Activated T-helper 2 cell treated with anti-CD3 and anti-CD28 coated beads, Interferon-gamma antibody, Interleukin-2, Interleukin-4, amounts not matched to agents 10 μg/mL and 5 μg/mL and 100 μg/mL, durations not matched to agents 14 hours and 24 hours and 36 hours (primary cell): ENCODE data around the gene ATOX1. TPM values are rescaled to one million over a fixed set of nuclear protein-coding genes. Genes with fewer than 3 reads are reported as not detected.

Source experiments
- DNase-seq: peaks from one replicate; pipeline ENCODE4 v3.0.0; 2021; ENCODE audit warnings: low spot score
- H3K27ac Mint-ChIP-seq: one replicate; pipeline ENCODE4 v1.8.0; 2021; ENCODE audit warnings: mixed read lengths
- H3K27me3 Mint-ChIP-seq: one replicate; pipeline ENCODE4 v1.8.0; 2021; ENCODE audit warnings: low read depth, mixed read lengths
- H3K36me3 Mint-ChIP-seq: one replicate; pipeline ENCODE4 v1.8.0; 2021; ENCODE audit warnings: low read depth, mixed read lengths
- H3K4me1 Mint-ChIP-seq: one replicate; pipeline ENCODE4 v1.8.0; 2021; ENCODE audit warnings: low read depth, mixed read lengths
- H3K4me3 Mint-ChIP-seq: one replicate; pipeline ENCODE4 v1.8.0; 2021; ENCODE audit warnings: low read depth, mild to moderate bottlenecking, moderate library complexity, mixed read lengths
- H3K9me3 Mint-ChIP-seq: one replicate; pipeline ENCODE4 v1.8.0; 2021; ENCODE audit warnings: mixed read lengths
- intact Hi-C: fragments of 100-400 bp; cut with micrococcal nuclease; formaldehyde crosslinking; loops from one replicate; pipeline ENCODE4 v1.15.1; 2023
- total RNA-seq: library from RNA; stranded (reverse); gene quantifications from 2 replicates; pipeline ENCODE4 v1.2.3, GENCODE V29; 2022

Gene ATOX1
- total RNA-seq, 1 donor from 2014 or later: 69.8 TPM

DNA sequence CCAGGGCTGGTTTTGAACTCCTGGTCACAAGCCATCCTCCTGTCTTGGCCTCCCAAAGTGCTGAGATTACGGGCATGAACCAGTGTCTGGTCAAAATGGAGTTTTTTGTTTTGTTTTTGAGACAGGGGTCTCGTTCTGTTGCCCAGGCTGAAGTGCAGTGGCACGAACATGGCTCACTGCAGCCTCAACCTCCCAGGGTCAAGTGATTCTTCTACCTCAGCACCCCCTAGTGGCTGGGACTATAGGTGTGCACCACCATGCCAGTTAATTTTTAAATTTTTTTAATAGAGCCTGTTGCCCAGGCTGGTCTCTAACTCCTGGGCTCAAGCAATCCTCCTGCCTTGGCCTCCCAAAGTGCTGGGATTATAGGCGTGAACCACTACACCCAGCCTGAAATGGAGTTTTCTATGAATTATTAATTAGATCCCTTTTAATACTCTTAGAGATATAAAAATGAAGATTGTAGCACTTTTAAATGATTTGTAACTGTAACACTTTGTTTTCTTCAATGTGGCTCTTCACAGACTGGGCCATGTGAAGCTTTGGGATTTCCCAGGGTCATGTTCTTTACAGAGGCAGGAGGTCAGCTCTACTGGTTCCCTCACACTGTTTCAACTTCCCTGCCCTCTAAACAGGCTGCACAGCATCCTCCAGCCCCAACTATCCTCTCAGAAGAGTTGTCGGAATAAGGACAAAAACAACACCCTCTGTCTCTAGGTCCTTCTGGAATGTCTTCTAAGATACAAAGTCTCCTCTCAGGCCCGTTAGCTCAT, 39.0 kb downstream of the ATOX1 start:
- Mint-ChIP-seq H3K4me1 (peaks cover 8% of the 10 kb centered on the region), H3K27ac (no peak overlapping the region), H3K27me3 (no peaks in the 10 kb centered on the region), H3K36me3 (no peaks in the 10 kb centered on the region), H3K9me3 (no peaks in the 10 kb centered on the region), H3K4me3 (no peak overlapping the region)
- no peak for DNase-seq
- intact Hi-C loops: no loop called here

DNA sequence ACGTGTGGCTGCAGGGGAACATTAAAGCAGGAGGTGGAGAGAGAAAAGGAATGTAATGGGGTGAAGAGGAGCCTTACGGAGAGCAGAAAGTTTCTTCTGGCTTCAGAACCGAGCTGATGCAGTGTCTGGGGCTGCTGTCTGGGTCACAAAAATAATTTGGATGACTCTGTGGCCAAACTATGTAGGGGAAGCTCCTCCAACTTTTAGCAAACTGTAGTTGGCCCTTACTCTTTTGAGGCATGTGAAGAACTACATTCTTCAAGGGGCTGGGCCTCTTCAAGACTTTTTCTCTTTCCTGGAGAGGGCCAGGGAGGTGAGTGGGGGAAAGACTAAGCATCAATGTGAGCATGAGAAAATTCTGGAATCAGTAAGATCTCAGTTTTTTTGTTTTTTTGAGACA, 39.8 kb downstream of the ATOX1 start:
- Mint-ChIP-seq H3K9me3 (no peaks in the 10 kb centered on the region), H3K27ac (no peak overlapping the region), H3K4me3 (no peak overlapping the region), H3K36me3 (no peaks in the 10 kb centered on the region), H3K4me1 (peaks cover 8% of the 10 kb centered on the region), H3K27me3 (no peaks in the 10 kb centered on the region)
- DNase-seq: no peak
- intact Hi-C loops: no loop called here

DNA sequence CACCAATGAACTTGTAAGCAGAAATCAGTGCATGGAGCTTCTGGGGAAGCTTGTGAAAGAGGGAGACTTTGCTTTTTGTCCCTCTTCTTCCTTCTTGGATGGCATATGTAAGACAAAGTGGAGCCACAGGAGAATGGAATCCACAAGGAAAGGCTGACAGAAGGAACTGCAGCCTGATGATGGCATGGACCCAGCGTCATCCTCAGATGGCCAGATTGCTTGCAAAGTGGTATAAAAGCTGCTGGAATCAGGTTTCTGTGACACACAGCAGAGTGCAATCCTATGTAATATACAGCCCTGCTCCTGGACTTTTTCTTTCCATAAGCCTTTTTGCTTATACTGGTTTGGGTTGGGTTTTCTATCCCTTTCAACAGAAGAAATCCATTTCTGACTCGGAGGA, 40.3 kb downstream of the ATOX1 start:
- Mint-ChIP-seq H3K4me1 (peaks cover 8% of the 10 kb centered on the region), H3K27me3 (no peaks in the 10 kb centered on the region), H3K27ac (no peak overlapping the region), H3K9me3 (no peaks in the 10 kb centered on the region), H3K36me3 (no peaks in the 10 kb centered on the region), H3K4me3 (no peak overlapping the region)
- no peak for DNase-seq
- intact Hi-C loops: no loop called here

GRCh38 chr5:151717416-151717815, 41.0 kb downstream of the ATOX1 start:
- no peak for DNase-seq
- peaks cover 5% of the 10 kb centered on the region for H3K27me3 Mint-ChIP-seq
- no peaks in the 10 kb centered on the region for H3K9me3 Mint-ChIP-seq
- no peak overlapping the region for H3K27ac Mint-ChIP-seq
- no peaks in the 10 kb centered on the region for H3K36me3 Mint-ChIP-seq
- intact Hi-C loops: no loop called here
- H3K4me3 Mint-ChIP-seq: no peak overlapping the region
- peaks cover 8% of the 10 kb centered on the region for H3K4me1 Mint-ChIP-seq

DNA sequence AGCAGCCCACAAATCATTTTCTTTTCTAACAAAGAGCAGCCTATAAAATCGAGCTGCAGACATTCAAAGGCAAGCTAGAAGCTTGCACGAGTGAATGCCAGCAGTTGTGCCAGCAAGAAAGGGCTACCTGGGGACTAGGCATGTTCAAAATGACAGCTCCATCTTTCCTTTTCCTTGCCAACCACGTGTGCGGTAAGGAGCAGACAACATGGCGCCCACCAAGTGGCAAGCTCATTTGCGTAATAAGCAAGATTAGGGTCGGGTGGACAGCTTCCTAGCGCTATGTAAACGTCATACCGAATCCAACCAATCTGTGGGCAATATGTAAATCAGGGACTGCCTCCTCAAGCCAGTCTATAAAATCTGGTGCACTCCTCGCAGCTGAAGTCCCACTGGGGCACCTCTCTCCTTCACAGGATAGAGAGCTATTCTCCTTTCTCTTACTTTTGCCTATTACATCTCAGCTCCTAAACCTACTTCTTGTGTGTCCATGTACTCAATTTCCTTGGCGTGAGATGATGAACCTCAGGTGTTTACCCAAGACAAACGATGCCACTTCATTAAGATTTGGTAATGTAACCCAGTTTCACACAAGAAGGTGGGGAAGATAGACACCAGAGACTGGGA, 49.2 kb downstream of the ATOX1 start:
- H3K27ac Mint-ChIP-seq: no peak overlapping the region
- no peak overlapping the region for H3K4me3 Mint-ChIP-seq
- H3K27me3 Mint-ChIP-seq: peaks cover 20% of the 10 kb centered on the region
- peaks cover 2% of the 10 kb centered on the region for H3K4me1 Mint-ChIP-seq
- intact Hi-C loops: no loop called here
- no peak for DNase-seq
- no peaks in the 10 kb centered on the region for H3K9me3 Mint-ChIP-seq
- no peaks in the 10 kb centered on the region for H3K36me3 Mint-ChIP-seq

DNA sequence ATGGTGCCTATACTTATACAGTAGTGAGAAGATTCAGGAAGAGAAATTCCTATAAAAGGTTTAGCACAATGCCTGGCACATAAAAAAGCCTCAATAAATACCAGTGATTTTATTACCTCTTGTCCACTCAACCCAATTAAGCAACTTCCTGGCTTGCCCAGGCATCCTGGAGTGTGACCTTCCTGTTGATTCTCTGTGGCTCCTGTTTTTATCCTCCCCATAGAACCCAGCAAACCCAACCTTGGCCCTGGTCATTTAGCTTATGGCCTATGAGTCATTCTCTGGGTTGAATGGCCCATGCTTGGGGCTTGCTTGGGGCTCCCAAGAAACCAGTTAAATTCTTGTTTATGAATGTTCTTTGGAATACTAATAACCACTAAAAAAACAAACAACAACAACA, 50.3 kb downstream of the ATOX1 start:
- no peak for DNase-seq
- H3K36me3 Mint-ChIP-seq: no peaks in the 10 kb centered on the region
- peaks cover 20% of the 10 kb centered on the region for H3K27me3 Mint-ChIP-seq
- peaks cover 2% of the 10 kb centered on the region for H3K4me1 Mint-ChIP-seq
- H3K4me3 Mint-ChIP-seq: no peak overlapping the region
- H3K9me3 Mint-ChIP-seq: no peaks in the 10 kb centered on the region
- no peak overlapping the region for H3K27ac Mint-ChIP-seq
- intact Hi-C loops: no loop called here

GRCh38 chr5:151707567-151707966, 50.9 kb downstream of the ATOX1 start:
- Mint-ChIP-seq H3K4me1 (peaks cover 2% of the 10 kb centered on the region), H3K4me3 (no peak overlapping the region), H3K36me3 (no peaks in the 10 kb centered on the region), H3K27me3 (peaks cover 16% of the 10 kb centered on the region), H3K27ac (no peak overlapping the region), H3K9me3 (no peaks in the 10 kb centered on the region)
- intact Hi-C loops: no loop called here
- no peak for DNase-seq

DNA sequence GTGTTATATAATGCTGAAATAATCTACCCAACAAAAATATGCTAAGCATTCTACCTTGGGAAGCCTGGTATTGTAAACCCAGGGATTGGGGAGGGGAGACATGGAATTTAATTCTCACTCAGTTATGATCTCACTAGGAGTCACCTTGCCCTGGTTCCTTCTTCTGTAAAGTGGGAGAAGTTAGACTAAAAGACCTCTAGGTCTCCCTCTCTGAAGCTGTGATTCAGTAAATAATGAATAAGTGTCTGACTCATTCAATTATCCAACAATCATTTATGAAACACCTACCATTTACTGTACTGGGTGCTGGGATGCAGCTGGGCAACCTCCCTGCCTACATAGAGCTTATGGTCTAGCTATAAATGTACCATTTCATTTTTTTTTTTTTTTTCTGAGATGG, 51.5 kb downstream of the ATOX1 start:
- H3K27ac Mint-ChIP-seq: no peak overlapping the region
- peaks cover 2% of the 10 kb centered on the region for H3K4me1 Mint-ChIP-seq
- peaks cover 10% of the 10 kb centered on the region for H3K27me3 Mint-ChIP-seq
- H3K36me3 Mint-ChIP-seq: no peaks in the 10 kb centered on the region
- no peaks in the 10 kb centered on the region for H3K9me3 Mint-ChIP-seq
- DNase-seq: no peak
- intact Hi-C loops: no loop called here
- H3K4me3 Mint-ChIP-seq: no peak overlapping the region

- no peaks in the 10 kb centered on the region for H3K36me3 Mint-ChIP-seq
- peaks cover 5% of the 10 kb centered on the region for H3K27me3 Mint-ChIP-seq
- no peak for DNase-seq
- no peak overlapping the region for H3K27ac Mint-ChIP-seq
- H3K4me3 Mint-ChIP-seq: no peak overlapping the region
- intact Hi-C loops: no loop called here
- no peaks in the 10 kb centered on the region for H3K9me3 Mint-ChIP-seq
- H3K4me1 Mint-ChIP-seq: no peaks in the 10 kb centered on the region
Observed at GRCh38 chr5:151703780-151704179, 54.7 kb downstream of the ATOX1 start.

DNA sequence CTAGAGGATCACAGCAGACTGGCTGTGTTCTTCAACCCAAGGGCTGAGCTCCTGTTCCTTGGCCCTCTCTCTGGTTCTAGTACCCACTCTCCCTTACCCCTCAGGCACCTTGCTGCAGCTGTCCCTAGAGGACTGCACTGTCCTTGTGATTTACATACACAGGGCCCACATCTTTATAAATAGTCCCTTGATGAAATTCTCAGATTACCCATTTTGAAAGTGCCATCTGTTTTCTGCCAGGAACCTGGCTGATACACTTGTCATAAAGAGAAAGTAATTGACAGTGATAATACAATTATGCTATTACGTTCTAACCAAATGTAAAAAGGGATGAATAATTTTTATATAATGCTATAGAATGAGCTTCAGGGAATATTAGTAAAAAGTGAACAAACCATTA, 55.2 kb downstream of the ATOX1 start:
- Mint-ChIP-seq H3K4me3 (no peak overlapping the region), H3K4me1 (no peaks in the 10 kb centered on the region), H3K27me3 (no peaks in the 10 kb centered on the region), H3K9me3 (no peaks in the 10 kb centered on the region), H3K36me3 (no peaks in the 10 kb centered on the region), H3K27ac (no peak overlapping the region)
- no peak for DNase-seq
- intact Hi-C loops: no loop called here

- no peak overlapping the region for H3K4me3 Mint-ChIP-seq
- DNase-seq: no peak
- no peaks in the 10 kb centered on the region for H3K9me3 Mint-ChIP-seq
- H3K27me3 Mint-ChIP-seq: no peaks in the 10 kb centered on the region
- intact Hi-C loops: no loop called here
- H3K4me1 Mint-ChIP-seq: peaks cover 4% of the 10 kb centered on the region
- no peaks in the 10 kb centered on the region for H3K36me3 Mint-ChIP-seq
- no peak overlapping the region for H3K27ac Mint-ChIP-seq
Observed at GRCh38 chr5:151700820-151701219, 57.6 kb downstream of the ATOX1 start.

DNA sequence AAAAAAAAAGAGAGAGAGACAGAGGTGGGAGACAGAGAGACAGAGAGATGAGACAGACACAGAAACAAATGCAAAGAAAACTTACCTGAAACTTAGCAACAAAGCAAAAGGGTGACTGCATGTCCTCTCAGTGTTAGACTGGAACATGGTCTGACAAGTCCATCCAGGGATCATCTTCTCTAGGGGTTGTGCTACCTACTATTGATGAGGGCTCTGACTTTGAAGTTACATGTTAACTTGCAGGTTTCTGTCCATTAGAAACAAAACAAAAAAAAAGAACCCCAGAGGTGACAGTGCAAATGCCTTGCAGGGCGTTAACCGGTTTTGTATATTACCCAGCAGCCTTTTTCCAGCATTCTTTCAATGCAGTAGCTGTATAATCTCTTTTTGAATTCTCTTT, 58.1 kb downstream of the ATOX1 start:
- no peak for DNase-seq
- no peaks in the 10 kb centered on the region for H3K9me3 Mint-ChIP-seq
- H3K27me3 Mint-ChIP-seq: no peaks in the 10 kb centered on the region
- H3K27ac Mint-ChIP-seq: no peak overlapping the region
- H3K4me3 Mint-ChIP-seq: no peak overlapping the region
- H3K36me3 Mint-ChIP-seq: no peaks in the 10 kb centered on the region
- intact Hi-C loops: no loop called here
- peaks cover 4% of the 10 kb centered on the region for H3K4me1 Mint-ChIP-seq

GRCh38 chr5:151699071-151699901, 59.1 kb downstream of the ATOX1 start:
- Mint-ChIP-seq H3K27ac (no peak overlapping the region), H3K27me3 (no peaks in the 10 kb centered on the region), H3K36me3 (no peaks in the 10 kb centered on the region), H3K4me1 (peaks cover 4% of the 10 kb centered on the region), H3K9me3 (no peaks in the 10 kb centered on the region), H3K4me3 (no peak overlapping the region)
- DNase-seq: no peak
- intact Hi-C loops: no loop called here
